PFSK-1 (cell line): ENCODE results near the gene CNTLN.

Experiments
- POLR2AphosphoS5 ChIP-seq: IDR thresholded peaks from 2 replicates; pipeline ENCODE4 v1.6.1; 2012; ENCODE audit warnings: low read depth, mild to moderate bottlenecking, control low read depth, low read length, moderate library complexity
- SIN3A ChIP-seq: IDR thresholded peaks from 2 replicates; pipeline ENCODE4 v1.6.1; 2012; ENCODE audit warnings: mild to moderate bottlenecking, low read length, moderate library complexity, borderline replicate concordance; ENCODE audit not compliant: insufficient read depth
- TF ChIP-seq, protein P1 (sequence below), 2 experiments: IDR thresholded peaks; 2 replicates each; pipeline versions ENCODE4 v1.6.1 to v1.8.0; 2011 to 2012; ENCODE audit warnings: low read depth in 2 of 2, low read length in 2 of 2, control low read depth in 1 of 2, inconsistent platforms in 1 of 2, mild to moderate bottlenecking in 1 of 2, moderate library complexity in 1 of 2; ENCODE audit not compliant: insufficient read depth in 1 of 2

- no peak for TF ChIP-seq POLR2AphosphoS5
- TF ChIP-seq SIN3A = no peak
- TF ChIP-seq, protein P1, sequence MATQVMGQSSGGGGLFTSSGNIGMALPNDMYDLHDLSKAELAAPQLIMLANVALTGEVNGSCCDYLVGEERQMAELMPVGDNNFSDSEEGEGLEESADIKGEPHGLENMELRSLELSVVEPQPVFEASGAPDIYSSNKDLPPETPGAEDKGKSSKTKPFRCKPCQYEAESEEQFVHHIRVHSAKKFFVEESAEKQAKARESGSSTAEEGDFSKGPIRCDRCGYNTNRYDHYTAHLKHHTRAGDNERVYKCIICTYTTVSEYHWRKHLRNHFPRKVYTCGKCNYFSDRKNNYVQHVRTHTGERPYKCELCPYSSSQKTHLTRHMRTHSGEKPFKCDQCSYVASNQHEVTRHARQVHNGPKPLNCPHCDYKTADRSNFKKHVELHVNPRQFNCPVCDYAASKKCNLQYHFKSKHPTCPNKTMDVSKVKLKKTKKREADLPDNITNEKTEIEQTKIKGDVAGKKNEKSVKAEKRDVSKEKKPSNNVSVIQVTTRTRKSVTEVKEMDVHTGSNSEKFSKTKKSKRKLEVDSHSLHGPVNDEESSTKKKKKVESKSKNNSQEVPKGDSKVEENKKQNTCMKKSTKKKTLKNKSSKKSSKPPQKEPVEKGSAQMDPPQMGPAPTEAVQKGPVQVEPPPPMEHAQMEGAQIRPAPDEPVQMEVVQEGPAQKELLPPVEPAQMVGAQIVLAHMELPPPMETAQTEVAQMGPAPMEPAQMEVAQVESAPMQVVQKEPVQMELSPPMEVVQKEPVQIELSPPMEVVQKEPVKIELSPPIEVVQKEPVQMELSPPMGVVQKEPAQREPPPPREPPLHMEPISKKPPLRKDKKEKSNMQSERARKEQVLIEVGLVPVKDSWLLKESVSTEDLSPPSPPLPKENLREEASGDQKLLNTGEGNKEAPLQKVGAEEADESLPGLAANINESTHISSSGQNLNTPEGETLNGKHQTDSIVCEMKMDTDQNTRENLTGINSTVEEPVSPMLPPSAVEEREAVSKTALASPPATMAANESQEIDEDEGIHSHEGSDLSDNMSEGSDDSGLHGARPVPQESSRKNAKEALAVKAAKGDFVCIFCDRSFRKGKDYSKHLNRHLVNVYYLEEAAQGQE (IDR thresholded peaks at IDR 0.05; ENCODE audit: insufficient read depth in 1 of 2, low read depth in 2 of 2, low read length in 2 of 2) = no peak
Measured at GRCh38 chr9:17131494-17131893, 3.3 kb upstream of the CNTLN start.
